WTC11 (cell line): ENCODE data around the gene MFF. TPM values are rescaled to one million over a fixed set of nuclear protein-coding genes. Genes with fewer than 3 reads are reported as not detected.

Experiments used
- ATAC-seq: fragments of 200-7000 bp; cut with Tn5 transposase; 2 replicates; pipeline ENCODE4 v1.10.0; 2021; ENCODE audit warnings: mild to moderate bottlenecking, moderate library complexity
- CTCF ChIA-PET: fragments of 300-600 bp; sonication (Branson Sonifier 250); formaldehyde crosslinking; loops from one replicate; lab custom pipeline; 2021; ENCODE audit warnings: antibody characterized with exemption; lab: Charles Lee
- POLR2A ChIA-PET: fragments of 350-600 bp; sonication (Branson Sonifier 250); formaldehyde crosslinking; loops from one replicate; lab custom pipeline; 2021; ENCODE audit warnings: antibody characterized with exemption; lab: Charles Lee
- DNase-seq: peaks from one replicate; pipeline ENCODE4 v3.0.0; 2021; ENCODE audit warnings: low spot score
- H3K27ac Mint-ChIP-seq: 2 replicates; pipeline ENCODE4 v1.8.0; 2021; ENCODE audit warnings: mixed read lengths
- H3K27me3 Mint-ChIP-seq: 2 replicates; pipeline ENCODE4 v1.8.0; 2021; ENCODE audit warnings: low read depth, mild to moderate bottlenecking, moderate library complexity, mixed read lengths
- H3K36me3 Mint-ChIP-seq: 2 replicates; pipeline ENCODE4 v1.8.0; 2021; ENCODE audit warnings: mixed read lengths
- H3K4me1 Mint-ChIP-seq: 2 replicates; pipeline ENCODE4 v1.8.0; 2022; ENCODE audit warnings: mixed read lengths
- H3K4me3 Mint-ChIP-seq: 2 replicates; pipeline ENCODE4 v1.8.0; 2021; ENCODE audit warnings: mild to moderate bottlenecking, moderate library complexity, mixed read lengths
- H3K9me3 Mint-ChIP-seq: 2 replicates; pipeline ENCODE4 v1.8.0; 2021; ENCODE audit warnings: mixed read lengths
- ATF6 ChIP-seq: sonication (generic); formaldehyde crosslinking; IDR thresholded peaks from 2 replicates; pipeline ENCODE4 v1.8.1; 2023; ENCODE audit warnings: mild to moderate bottlenecking, missing genetic modification reagents
- E2F1 ChIP-seq: sonication (generic); formaldehyde crosslinking; IDR thresholded peaks from 2 replicates; pipeline ENCODE4 v1.8.0; 2022; ENCODE audit warnings: mild to moderate bottlenecking, missing genetic modification reagents
- ESRRA ChIP-seq: sonication (generic); formaldehyde crosslinking; IDR thresholded peaks from 2 replicates; pipeline ENCODE4 v1.8.1; 2022; ENCODE audit warnings: mild to moderate bottlenecking, missing genetic modification reagents, borderline replicate concordance
- FOXJ3 ChIP-seq: sonication (generic); formaldehyde crosslinking; IDR thresholded peaks from 2 replicates; pipeline ENCODE4 v1.9.0; 2021; ENCODE audit warnings: missing genetic modification reagents, mild to moderate bottlenecking, borderline replicate concordance
- FOXK1 ChIP-seq: sonication (generic); formaldehyde crosslinking; IDR thresholded peaks from 2 replicates; pipeline ENCODE4 v1.8.0; 2022; ENCODE audit warnings: mild to moderate bottlenecking, moderate library complexity, missing genetic modification reagents
- FOXP4 ChIP-seq: sonication (generic); formaldehyde crosslinking; IDR thresholded peaks from 2 replicates; pipeline ENCODE4 v1.8.0; 2022; ENCODE audit warnings: mild to moderate bottlenecking, missing genetic modification reagents
- GABPB1 ChIP-seq: sonication (generic); formaldehyde crosslinking; IDR thresholded peaks from 2 replicates; pipeline ENCODE4 v1.8.1; 2023; ENCODE audit warnings: mild to moderate bottlenecking, missing genetic modification reagents
- GRHL2 ChIP-seq: fragments of 250-450 bp; sonication (Bioruptor Pico); IDR thresholded peaks from 2 replicates; pipeline ENCODE4 v1.8.0; 2022; ENCODE audit warnings: mild to moderate bottlenecking, moderate library complexity; ENCODE audit not compliant: insufficient replicate concordance, severe bottlenecking
- GTF2I ChIP-seq: fragments of 250-450 bp; sonication (Bioruptor Pico); conservative IDR thresholded peaks from 2 replicates; pipeline ENCODE4 v1.4.0; 2021; ENCODE audit warnings: mild to moderate bottlenecking
- HMGA2 ChIP-seq: fragments of 250-450 bp; sonication (Bioruptor Pico); IDR thresholded peaks from 2 replicates; pipeline ENCODE4 v1.4.0; 2021; ENCODE audit warnings: mild to moderate bottlenecking, moderate library complexity
- IRF2 ChIP-seq: sonication (generic); formaldehyde crosslinking; IDR thresholded peaks from 2 replicates; pipeline ENCODE4 v1.8.0; 2022; ENCODE audit warnings: low read depth, missing genetic modification reagents, borderline replicate concordance
- MAX ChIP-seq: sonication (generic); formaldehyde crosslinking; IDR thresholded peaks from 2 replicates; pipeline ENCODE4 v1.8.0; 2022; ENCODE audit warnings: mild to moderate bottlenecking, missing genetic modification reagents
- MLX ChIP-seq: sonication (generic); formaldehyde crosslinking; IDR thresholded peaks from 2 replicates; pipeline ENCODE4 v1.8.1; 2023; ENCODE audit warnings: mild to moderate bottlenecking, missing genetic modification reagents, moderate library complexity
- MYBL2 ChIP-seq: sonication (generic); formaldehyde crosslinking; IDR thresholded peaks from 2 replicates; pipeline ENCODE4 v1.8.1; 2023; ENCODE audit warnings: mild to moderate bottlenecking, moderate library complexity, missing genetic modification reagents
- PREB ChIP-seq: sonication (generic); formaldehyde crosslinking; IDR thresholded peaks from 2 replicates; pipeline ENCODE4 v1.8.1; 2022; ENCODE audit warnings: mild to moderate bottlenecking, missing genetic modification reagents, moderate library complexity, borderline replicate concordance
- SP1 ChIP-seq: sonication (generic); formaldehyde crosslinking; conservative IDR thresholded peaks from 2 replicates; pipeline ENCODE4 v1.8.1; 2022; ENCODE audit warnings: missing genetic modification reagents
- TP53 ChIP-seq: sonication (generic); formaldehyde crosslinking; IDR thresholded peaks from 2 replicates; pipeline ENCODE4 v1.8.1; 2023; ENCODE audit warnings: mild to moderate bottlenecking, missing genetic modification reagents
- ZNF281 ChIP-seq: sonication (generic); formaldehyde crosslinking; IDR thresholded peaks from 2 replicates; pipeline ENCODE4 v1.8.0; 2023; ENCODE audit warnings: mild to moderate bottlenecking, missing genetic modification reagents
- ZNF512 ChIP-seq: sonication (generic); formaldehyde crosslinking; IDR thresholded peaks from 2 replicates; pipeline ENCODE4 v1.8.1; 2022; ENCODE audit warnings: missing genetic modification reagents, borderline replicate concordance
- total RNA-seq: library from RNA; stranded (reverse); gene quantifications from 3 replicates; pipeline ENCODE4 v1.2.3, GENCODE V29; 2021

The MFF gene
- total RNA-seq, 1 experiment from 2014 or later: 78.5 TPM

GRCh38 chr2:227324995-227325838, at the start of gene MFF (continued):
- TF ChIP-seq GRHL2 (CRISPR knock-in tag): no peak

GRCh38 chr2:227280895-227281294, 44.2 kb upstream of the MFF start:
- ATAC-seq: peak; percentile 58; the same call in 1 of the 2 replicates
- Mint-ChIP-seq H3K27ac (no peak overlapping the region), H3K36me3 (peaks cover 3% of the 10 kb centered on the region; the same call in 1 of the 2 replicates), H3K4me1 (no peaks in the 10 kb centered on the region), H3K4me3 (no peak overlapping the region)
- ChIA-PET POLR2A (no interaction called here), CTCF (no interaction called here)
- TF ChIP-seq TP53 (no peak), SP1 (no peak), GABPB1 (CRISPR knock-in tag) (no peak), MYBL2 (CRISPR knock-in tag) (no peak), IRF2 (no peak), ZNF512 (no peak), FOXK1 (CRISPR knock-in tag) (no peak), ZNF281 (CRISPR knock-in tag) (no peak), HMGA2 (CRISPR knock-in tag) (no peak), MLX (CRISPR knock-in tag) (no peak), ESRRA (CRISPR knock-in tag) (no peak), ATF6 (CRISPR knock-in tag) (no peak), PREB (CRISPR knock-in tag) (no peak), FOXP4 (CRISPR knock-in tag) (no peak), GTF2I (CRISPR knock-in tag) (no peak), E2F1 (CRISPR knock-in tag) (no peak), FOXJ3 (no peak), MAX (no peak)
- TF ChIP-seq, all 79 proteins: peak for 0
- no peak for DNase-seq
- H3K27me3 Mint-ChIP-seq: no peaks in the 10 kb centered on the region
- H3K9me3 Mint-ChIP-seq: peaks cover 3% of the 10 kb centered on the region; the same call in 1 of the 2 replicates
